HG02571 (cell line): ENCODE results near the gene PMP22.

Source experiments
- ATAC-seq: cut with Tn5 transposase; IDR thresholded peaks from one replicate; pipeline ENCODE4 v1.9.1; 2021; ENCODE audit warnings: mild to moderate bottlenecking, moderate library complexity; ENCODE audit not compliant: unreplicated experiment

PMP22 gene

GRCh38 chr17:15265131-15265530 is at the start of gene PMP22:
PMP22 (minus strand) TSS chr17:15265326; CDS start chr17:15260727, 4,599 bp downstream.
- no peak for ATAC-seq

GRCh38 chr17:15311996-15312395 is 46.9 kb upstream of the PMP22 start:
- ATAC-seq, result no peak

- no peak for ATAC-seq
Observed at GRCh38 chr17:15309793-15310192, 44.7 kb upstream of the PMP22 start.

GRCh38 chr17:15309236-15309635 is 44.1 kb upstream of the PMP22 start:
- no peak for ATAC-seq

- no peak for ATAC-seq
Observed at GRCh38 chr17:15308758-15309157, 43.6 kb upstream of the PMP22 start.

- ATAC-seq, result no peak
Observed at GRCh38 chr17:15307710-15308111, 42.6 kb upstream of the PMP22 start.

- ATAC-seq, result no peak
Observed at GRCh38 chr17:15303851-15304250, 38.7 kb upstream of the PMP22 start.

- no peak for ATAC-seq
Observed at GRCh38 chr17:15303268-15303667, 38.1 kb upstream of the PMP22 start.

- ATAC-seq, result no peak
Observed at GRCh38 chr17:15301845-15302244, 36.7 kb upstream of the PMP22 start.

GRCh38 chr17:15298176-15298575 is 33.0 kb upstream of the PMP22 start:
- ATAC-seq, result no peak

GRCh38 chr17:15293558-15293957 is 28.4 kb upstream of the PMP22 start:
- ATAC-seq, result no peak

GRCh38 chr17:15291674-15292361 is 26.7 kb upstream of the PMP22 start:
- no peak for ATAC-seq

GRCh38 chr17:15290605-15291004 is 25.5 kb upstream of the PMP22 start:
- ATAC-seq, result no peak

- ATAC-seq, result no peak
Observed at GRCh38 chr17:15289285-15290183, 24.4 kb upstream of the PMP22 start.

GRCh38 chr17:15288859-15289258 is 23.7 kb upstream of the PMP22 start:
- ATAC-seq, result no peak

- no peak for ATAC-seq
Observed at GRCh38 chr17:15287538-15288267, 22.6 kb upstream of the PMP22 start.

GRCh38 chr17:15285466-15285865 is 20.3 kb upstream of the PMP22 start:
- no peak for ATAC-seq

GRCh38 chr17:15284537-15284936 is 19.4 kb upstream of the PMP22 start:
- no peak for ATAC-seq

GRCh38 chr17:15284107-15284506 is 19.0 kb upstream of the PMP22 start:
- ATAC-seq, result no peak

- no peak for ATAC-seq
Observed at GRCh38 chr17:15281909-15282308, 16.8 kb upstream of the PMP22 start.

GRCh38 chr17:15278924-15279477 is 13.9 kb upstream of the PMP22 start:
- no peak for ATAC-seq
